Sigmoid colon (tissue), 3 donors: Measurements from ENCODE around the gene NAV1.

Source experiments
- CTCF ChIP-seq, 4 experiments: fragments of 450-650 bp in 3 of 4; fragments of 200-600 bp in 1 of 4; IDR thresholded peaks; one replicate each; pipeline ENCODE4 v1.5.1; 2016 to 2019; ENCODE audit warnings: antibody characterized with exemption in 4 of 4, mild to moderate bottlenecking in 3 of 4, moderate library complexity in 2 of 4
- POLR2A ChIP-seq, 2 donors: fragments of 450-650 bp; IDR thresholded peaks; one replicate each; pipeline ENCODE4 v1.6.1; 2016; ENCODE audit warnings: antibody characterized with exemption in 2 of 2, mild to moderate bottlenecking in 2 of 2, moderate library complexity in 2 of 2

- no peak for TF ChIP-seq CTCF (IDR thresholded peaks at IDR 0.05)
- TF ChIP-seq POLR2A (IDR thresholded peaks at IDR 0.05) = no peak
These were observed 22.3 kb upstream of the NAV1 start for GRCh38 chr1:201516511-201517127.
